ELR (cell line): ENCODE results near the gene CLSTN2.

Experiments used
- DNase-seq: peaks from one replicate; pipeline ENCODE4 v3.0.0-alpha.2; 2015; ENCODE audit warnings: low read depth

The CLSTN2 gene

GRCh38 chr3:140242818-140243276, 307.9 kb downstream of the CLSTN2 start:
- DNase-seq: no peak

DNA sequence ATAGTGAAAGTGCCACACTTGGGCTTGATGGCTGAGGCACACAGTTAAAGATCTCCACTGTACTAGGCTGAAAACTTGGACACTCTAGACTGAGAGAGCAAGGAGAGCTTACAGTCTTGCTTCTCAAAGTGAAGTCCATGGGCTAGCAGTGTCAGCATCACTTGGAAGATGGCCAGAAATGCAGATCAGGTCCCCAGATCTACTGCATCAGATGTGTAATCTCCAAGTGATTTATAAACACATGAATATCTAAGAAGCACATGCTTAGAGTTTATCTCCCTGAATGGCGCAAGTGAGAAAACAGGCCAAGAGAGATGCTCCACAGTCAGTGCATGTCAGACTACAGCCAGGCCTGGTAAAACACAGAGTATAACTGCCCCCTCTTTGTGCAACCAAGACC, 308.6 kb downstream of the CLSTN2 start:
- no peak for DNase-seq

GRCh38 chr3:140244893-140245292, 309.9 kb downstream of the CLSTN2 start:
- DNase-seq: no peak

DNA sequence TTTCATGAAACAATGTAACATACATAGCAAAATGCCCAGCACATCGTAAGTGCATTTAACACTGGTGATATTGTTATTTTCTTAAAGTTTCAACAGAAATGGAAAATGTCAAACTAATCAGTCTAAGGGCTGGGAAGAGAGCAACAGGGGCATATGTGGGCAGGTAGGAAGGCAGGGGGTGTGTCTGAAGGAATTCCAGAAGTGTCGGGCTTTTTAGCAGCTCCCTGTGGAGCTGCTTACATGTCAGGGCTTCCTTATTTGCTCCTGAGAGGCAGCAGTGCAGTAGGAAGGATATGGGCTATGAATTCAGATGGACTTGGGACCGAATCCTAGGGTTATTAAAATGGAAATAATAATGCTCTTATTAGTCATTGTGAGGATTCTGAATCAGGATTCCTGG, 311.6 kb downstream of the CLSTN2 start:
- no peak for DNase-seq

DNA sequence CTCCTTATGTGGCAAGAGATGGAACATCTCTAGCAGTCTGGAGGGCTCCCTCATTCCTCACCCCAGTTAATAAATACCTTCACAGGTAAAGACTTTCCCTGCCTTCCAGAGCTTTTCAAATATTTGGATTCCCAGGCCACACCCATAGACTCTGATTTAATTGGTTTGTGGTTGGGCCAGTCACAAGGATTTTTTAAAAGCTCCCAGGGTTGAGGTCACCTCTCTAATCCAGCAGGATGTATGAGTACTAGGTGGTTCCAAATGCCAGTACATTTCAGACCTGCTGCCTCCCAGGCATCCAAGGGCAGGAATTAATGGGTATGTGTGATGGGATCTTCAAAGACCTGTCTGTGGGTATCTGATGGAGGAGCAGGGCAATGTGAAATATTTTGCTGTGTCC, 312.8 kb downstream of the CLSTN2 start:
- DNase-seq: no peak

DNA sequence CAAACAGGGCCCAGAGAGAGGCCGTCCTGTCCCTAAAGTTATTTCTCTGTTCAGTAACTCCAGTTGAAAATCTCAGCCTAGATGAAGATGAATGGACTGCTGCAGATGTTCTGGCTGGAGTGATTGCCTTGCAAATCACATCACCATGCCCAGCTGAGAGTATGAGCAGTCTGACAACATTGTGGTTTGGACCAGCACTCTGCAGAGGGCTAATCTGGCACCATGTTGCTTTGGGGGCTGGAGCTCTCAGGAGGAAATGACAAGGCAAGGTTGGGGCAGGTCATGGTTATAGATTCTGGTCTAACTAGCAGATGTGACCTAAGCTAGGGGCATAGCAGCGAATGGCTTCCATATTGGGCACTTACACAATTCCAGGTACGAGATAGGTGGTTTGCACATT, 314.2 kb downstream of the CLSTN2 start:
- no peak for DNase-seq

DNA sequence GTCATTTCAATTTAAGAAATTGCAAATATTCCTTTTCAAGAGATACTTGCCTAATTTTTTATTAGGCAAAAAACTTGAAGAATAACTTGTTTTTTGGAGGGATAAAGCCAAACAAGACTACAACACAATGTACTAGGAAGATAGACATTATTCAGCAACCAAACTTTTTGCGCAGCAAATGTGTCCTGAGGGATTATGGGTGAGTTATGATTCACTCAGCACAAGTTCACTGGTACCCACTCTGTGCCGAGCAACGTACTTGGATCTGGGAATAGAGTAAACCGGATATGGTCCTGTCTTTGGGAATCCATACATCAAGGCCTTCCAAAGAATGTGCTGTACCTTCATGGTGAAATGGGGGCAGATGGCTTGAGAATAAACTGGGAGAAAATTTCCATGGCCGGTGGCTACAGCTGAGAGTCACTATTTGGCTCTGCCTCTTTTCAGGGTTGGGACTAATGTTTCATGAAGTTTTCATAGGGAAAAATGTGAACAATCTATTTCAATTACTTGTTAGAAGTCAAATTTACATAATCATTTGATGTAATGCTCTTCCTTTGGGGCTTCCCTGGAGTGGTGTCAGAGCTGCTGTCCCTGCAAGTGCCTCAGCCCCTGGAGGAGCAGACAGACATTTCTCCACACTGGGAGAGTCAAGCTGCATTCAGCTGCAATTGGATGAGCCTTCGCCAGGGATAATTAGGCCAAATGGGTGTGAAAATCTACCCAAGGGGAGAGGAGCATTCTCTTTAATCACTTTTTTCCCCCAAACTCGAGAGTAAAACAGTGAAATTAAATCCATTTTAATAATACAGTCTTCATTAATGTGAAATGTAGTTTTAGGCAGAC, 315.2 kb downstream of the CLSTN2 start:
- DNase-seq: no peak

GRCh38 chr3:140250945-140251344, 316.0 kb downstream of the CLSTN2 start:
- no peak for DNase-seq

DNA sequence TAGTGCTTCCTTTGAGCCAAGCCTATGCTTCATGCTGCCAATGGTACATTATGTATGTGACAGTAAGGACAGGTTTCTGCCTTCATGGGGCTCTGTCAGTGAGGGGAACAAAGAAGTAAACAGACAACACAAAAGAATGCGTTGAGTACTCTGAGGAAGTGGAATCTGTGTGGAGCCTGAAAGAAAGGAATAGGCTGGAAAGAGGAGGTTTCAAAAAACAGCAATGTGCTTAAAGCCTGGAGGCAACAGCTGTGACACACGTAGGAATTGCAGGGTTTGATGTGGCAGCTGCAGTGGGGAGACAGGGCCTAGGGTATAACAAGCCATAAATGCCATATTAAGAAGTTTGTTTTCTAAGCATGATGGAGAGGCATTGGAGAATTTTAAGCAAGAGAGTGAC, 316.7 kb downstream of the CLSTN2 start:
- no peak for DNase-seq

GRCh38 chr3:140252812-140253656, 318.0 kb downstream of the CLSTN2 start:
- DNase-seq: no peak

DNA sequence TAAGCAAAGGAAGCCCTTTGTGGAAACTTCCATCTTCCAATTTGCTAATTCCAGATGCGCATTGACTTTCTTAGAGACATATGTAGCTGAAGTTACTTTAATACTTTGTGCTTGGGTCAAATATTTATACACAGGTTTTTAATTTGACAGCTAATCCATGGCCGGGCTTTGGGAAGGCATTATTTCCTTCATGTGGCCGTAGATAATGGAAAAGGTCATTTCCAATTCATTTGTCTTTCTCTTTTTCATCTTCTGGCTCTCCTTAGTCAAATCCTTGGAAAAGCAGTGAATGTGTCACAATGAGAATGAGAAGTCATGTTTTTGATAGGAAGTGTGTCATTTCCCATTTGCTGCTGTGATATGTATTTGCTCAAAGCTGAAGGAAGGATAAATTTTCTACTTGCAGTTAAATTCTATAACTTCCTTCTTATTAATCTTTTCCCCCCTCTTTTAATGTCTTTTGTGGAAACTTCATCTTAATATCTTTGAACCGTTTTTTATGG, 323.3 kb downstream of the CLSTN2 start:
- no peak for DNase-seq

DNA sequence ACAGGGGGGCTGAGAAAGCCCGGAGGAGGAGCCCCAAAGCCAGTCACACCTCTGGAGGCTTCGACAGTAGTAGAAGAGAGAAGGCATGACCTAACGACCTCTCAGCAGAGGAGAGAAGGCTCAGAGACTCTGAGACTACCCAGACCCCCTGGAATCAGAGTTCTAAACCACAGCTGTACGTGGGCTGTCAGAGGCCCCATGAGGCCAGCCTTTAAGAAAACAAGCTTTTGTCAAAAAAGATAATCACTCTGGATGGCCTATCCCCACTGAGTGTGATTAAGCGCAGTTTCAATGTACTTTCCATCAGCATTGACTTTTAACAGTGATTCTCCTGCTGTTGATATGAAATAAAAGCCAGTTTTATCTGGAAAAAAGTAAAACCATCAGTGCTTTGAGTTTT, 330.3 kb downstream of the CLSTN2 start:
- no peak for DNase-seq

GRCh38 chr3:140268103-140268502, 333.1 kb downstream of the CLSTN2 start:
- no peak for DNase-seq

DNA sequence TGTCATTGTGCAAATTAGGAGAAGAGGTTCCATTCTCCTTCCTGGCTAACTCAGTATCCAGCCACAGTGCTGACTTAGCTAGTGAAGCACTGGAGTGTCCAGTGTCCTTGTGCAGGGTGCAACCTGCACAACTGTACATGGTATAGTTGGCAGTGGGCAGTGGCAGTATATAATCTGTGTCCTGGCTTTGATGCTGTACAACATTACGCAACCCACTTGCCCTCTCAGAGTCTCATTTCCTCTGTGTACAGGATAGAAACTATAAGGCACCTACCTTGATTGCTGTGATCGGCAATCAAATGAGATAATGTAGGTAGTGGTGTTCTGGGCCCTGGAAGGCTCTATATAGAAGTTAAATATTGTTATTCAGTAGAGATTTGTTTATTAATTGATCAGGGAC, 333.6 kb downstream of the CLSTN2 start:
- DNase-seq: no peak

DNA sequence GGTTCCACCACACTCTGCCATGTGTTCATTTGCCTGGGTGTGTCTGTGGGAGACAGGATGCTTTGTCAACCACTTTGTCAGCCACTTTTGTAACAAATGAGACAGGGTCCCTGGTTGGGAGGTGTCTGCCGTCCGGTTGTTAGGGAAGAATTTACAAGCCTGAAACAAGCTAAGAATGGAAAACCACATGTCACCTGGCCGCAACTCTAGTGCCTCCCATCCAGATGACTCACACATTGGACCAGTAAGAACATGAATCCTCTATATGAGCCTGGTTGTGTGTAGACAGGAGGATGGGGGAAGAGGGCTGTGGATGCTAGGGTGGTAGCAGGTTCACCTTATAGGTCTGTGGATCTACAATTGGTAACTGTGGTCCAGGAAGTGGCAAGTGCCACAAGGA, 335.3 kb downstream of the CLSTN2 start:
- no peak for DNase-seq

DNA sequence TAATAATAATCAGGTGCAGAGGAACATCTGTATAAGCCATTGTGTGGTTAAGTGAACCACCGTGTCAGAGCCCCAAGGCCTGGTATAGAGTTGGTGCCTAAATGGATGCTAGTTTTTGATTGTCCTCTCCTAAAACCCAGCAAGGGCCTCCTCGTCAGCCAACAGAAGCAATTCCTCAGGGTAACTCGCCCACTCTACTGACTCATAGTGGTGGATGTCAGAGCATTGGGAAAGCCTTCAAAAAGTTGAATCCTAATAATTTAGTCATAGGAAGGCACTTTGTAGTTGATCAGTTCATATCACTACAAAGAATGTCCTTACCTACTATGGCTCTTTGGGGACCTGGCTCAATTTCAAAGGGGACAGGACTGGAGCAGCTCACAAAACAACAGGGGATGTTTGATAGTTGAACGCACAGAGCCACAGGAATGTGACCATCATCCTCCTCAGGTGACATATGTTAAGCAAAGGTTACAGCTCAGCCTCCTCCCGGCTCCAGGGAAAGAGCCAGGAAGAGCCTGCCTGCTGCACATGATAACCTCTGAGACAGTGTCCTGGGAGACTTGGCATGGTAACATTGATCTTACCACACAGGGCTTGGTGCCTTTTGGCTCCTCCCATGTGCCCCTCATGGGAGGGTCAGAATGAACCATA, 338.7 kb downstream of the CLSTN2 start:
- no peak for DNase-seq

GRCh38 chr3:140274429-140274828, 339.4 kb downstream of the CLSTN2 start:
- no peak for DNase-seq

DNA sequence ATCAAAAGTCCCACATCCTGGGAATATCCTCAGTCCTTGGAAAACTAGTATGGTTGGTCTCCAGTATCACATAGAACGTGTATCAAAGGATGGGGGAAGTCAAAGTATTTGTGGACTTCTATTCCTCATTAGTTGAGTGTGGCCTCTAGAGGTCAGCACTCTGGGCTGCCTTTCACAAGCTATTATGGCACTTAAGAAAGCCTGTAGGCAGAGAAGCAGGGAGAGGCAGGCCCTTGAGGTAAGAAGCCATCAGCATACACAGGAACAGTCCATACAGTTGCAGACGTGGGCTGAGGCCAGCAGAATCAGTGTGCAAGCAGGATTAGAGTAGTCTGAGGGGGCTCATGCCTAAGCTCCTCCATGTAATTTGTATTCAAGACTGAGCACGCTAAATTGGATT, 341.7 kb downstream of the CLSTN2 start:
- DNase-seq: peak; percentile 7

DNA sequence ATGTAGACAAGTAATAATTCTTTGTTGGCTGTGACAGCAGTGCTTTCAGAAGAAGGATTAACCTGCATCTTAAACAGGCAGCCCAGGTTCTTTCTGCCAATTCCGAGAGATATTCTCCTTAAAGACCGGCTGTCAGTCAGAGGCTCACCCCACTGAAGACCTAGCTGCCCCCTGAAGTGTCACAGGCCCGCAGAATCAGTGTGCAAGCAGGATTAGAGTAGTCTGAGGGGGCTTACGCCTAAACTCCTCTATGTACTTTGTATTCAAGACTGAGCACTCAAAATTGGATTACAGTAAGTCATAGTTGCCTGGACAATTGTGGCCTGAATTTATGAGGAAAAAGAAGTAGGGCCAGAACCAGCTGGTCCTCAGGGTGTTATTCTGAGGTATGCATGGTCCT, 342.9 kb downstream of the CLSTN2 start:
- DNase-seq: no peak

DNA sequence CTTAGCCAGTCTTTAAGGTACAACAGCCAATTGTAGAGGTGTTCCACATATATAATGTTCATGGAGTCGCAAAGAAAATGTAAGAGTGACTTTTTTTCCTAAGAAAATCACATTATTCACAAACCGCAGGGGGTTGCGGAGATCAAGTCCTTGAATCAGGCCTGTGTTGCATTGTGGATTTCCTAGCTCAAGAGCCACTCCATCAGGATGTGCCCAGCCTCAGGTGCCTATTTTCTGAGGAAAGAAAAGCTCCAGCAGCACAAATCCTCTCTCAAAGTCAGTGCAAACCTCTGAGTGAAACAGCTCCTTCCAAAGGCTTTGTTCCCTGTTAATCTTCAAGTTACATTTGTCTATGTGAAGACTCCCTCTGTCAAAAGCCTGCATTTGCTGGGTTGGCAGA, 349.4 kb downstream of the CLSTN2 start:
- no peak for DNase-seq

- no peak for DNase-seq
Measured at GRCh38 chr3:140285380-140285779, 350.4 kb downstream of the CLSTN2 start.

- no peak for DNase-seq
Measured at GRCh38 chr3:140288595-140288994, 353.6 kb downstream of the CLSTN2 start.

GRCh38 chr3:140290105-140290504, 355.1 kb downstream of the CLSTN2 start:
- DNase-seq: no peak
